OCI-LY7 (cell line): ENCODE data around the gene MYLK4.

ENCODE experiments used
- EZH2phosphoT487 ChIP-seq: fragments of 200-600 bp; sonication (generic); IDR thresholded peaks from 2 replicates; pipeline ENCODE4 v1.6.1; 2018; ENCODE audit warnings: low read depth, borderline replicate concordance, mild to moderate bottlenecking, mixed run types, antibody characterized with exemption, low read length, moderate library complexity, mixed read lengths
- TF ChIP-seq, protein P1 (sequence below): fragments of 200-600 bp; sonication (generic); conservative IDR thresholded peaks from 2 replicates; pipeline ENCODE4 v1.5.1; 2014; ENCODE audit warnings: mild to moderate bottlenecking, antibody characterized with exemption, low read length, moderate library complexity, mixed read lengths

DNA sequence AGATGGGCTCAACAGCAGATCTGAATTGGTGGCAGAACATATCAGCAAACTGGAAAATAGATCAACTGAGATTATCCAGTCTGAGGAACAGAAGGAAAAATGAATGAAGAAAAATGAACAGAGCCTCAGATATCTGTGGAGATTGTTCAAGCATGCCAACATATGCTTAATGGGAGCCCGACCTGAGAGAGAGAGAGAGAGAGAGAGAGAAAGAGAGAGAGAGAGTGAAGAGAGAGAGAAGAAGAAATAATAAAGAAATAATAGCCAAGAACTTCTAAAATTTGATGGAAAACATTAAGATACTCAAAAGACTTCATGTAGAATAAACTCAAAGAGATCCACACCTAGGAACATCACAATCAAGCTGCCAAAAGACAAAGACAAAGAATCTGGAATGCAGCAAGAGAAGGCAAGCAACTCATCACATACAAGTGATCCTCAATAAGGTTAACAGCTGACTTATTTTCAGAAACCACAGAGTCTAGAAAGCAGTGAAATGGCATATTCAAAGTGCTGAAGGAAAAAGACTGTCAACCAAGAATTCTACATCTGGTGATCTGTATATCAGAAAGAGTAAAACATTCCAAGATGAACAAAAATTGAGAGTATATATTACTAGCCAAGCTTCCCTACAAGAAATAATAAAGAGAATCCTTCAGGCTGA, 97.2 kb downstream of the MYLK4 start:
- TF ChIP-seq EZH2phosphoT487 = no peak
- TF ChIP-seq, protein P1, sequence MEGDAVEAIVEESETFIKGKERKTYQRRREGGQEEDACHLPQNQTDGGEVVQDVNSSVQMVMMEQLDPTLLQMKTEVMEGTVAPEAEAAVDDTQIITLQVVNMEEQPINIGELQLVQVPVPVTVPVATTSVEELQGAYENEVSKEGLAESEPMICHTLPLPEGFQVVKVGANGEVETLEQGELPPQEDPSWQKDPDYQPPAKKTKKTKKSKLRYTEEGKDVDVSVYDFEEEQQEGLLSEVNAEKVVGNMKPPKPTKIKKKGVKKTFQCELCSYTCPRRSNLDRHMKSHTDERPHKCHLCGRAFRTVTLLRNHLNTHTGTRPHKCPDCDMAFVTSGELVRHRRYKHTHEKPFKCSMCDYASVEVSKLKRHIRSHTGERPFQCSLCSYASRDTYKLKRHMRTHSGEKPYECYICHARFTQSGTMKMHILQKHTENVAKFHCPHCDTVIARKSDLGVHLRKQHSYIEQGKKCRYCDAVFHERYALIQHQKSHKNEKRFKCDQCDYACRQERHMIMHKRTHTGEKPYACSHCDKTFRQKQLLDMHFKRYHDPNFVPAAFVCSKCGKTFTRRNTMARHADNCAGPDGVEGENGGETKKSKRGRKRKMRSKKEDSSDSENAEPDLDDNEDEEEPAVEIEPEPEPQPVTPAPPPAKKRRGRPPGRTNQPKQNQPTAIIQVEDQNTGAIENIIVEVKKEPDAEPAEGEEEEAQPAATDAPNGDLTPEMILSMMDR = no peak
